ENCODE results near the gene PAQR8.

DNA sequence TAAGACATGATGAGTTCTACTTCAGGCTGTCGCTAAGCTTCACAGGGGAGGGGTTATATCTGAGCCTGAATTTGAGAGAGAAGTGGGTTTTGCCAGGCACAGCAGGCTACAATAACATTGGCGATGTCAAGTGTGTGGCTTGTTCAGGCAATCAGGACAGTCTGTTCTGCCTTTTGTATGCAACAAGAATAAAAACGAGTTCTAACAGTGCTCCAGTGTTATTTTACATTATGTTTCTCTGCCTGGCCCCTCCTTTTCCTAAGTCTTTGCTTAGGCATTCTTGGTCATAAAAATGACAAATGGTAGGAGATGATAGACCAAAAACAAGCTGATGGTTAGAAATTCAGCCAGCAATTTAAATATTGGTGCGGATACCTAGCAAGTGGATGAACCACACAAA, 26.8 kb downstream of the PAQR8 start:
- TF ChIP-seq, protein P1, sequence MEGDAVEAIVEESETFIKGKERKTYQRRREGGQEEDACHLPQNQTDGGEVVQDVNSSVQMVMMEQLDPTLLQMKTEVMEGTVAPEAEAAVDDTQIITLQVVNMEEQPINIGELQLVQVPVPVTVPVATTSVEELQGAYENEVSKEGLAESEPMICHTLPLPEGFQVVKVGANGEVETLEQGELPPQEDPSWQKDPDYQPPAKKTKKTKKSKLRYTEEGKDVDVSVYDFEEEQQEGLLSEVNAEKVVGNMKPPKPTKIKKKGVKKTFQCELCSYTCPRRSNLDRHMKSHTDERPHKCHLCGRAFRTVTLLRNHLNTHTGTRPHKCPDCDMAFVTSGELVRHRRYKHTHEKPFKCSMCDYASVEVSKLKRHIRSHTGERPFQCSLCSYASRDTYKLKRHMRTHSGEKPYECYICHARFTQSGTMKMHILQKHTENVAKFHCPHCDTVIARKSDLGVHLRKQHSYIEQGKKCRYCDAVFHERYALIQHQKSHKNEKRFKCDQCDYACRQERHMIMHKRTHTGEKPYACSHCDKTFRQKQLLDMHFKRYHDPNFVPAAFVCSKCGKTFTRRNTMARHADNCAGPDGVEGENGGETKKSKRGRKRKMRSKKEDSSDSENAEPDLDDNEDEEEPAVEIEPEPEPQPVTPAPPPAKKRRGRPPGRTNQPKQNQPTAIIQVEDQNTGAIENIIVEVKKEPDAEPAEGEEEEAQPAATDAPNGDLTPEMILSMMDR (conservative IDR thresholded peaks at IDR 0.05 in 1 of 2, IDR thresholded peaks at IDR 0.05 in 1 of 2; ENCODE audit: low read depth in 1 of 2, low read length in 2 of 2), result no peak
- TF ChIP-seq EZH2 (IDR thresholded peaks at IDR 0.05; ENCODE audit: low read length, missing control alignments), result no peak
